ENCODE data around the gene HEATR1. TPM values are rescaled to one million over a fixed set of nuclear protein-coding genes. Genes with fewer than 3 reads are reported as not detected.

Gene HEATR1
- total RNA-seq, 1 experiment from 2014 or later: 27.6 TPM

DNA sequence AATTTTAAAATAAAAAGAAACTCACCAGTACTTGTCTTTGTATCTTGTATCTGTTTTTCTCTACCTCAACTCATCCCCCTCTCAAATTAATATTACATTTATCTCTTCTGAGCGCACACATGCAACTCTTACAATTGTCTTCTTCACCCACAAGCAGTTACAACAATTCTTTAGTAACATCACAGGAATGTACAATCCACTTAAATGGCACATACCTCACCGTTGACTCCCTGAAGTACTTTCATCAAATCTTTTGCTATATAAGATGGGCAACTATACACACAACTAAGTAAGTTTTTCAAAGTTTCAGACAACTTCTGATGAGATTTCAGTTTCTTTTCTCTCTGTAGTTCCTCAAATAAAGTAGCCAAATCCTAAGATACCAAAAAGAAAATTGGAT is 28.3 kb downstream of the HEATR1 start:
- H4K20me1 ChIP-seq (ENCODE audit: low read length): no peaks in the 10 kb centered on the region
- no peak overlapping the region for H3K9ac ChIP-seq (ENCODE audit: low read length)
- no peaks in the 10 kb centered on the region for H3K27me3 ChIP-seq (ENCODE audit: low read length)
- no peaks in the 10 kb centered on the region for H3F3A ChIP-seq (ENCODE audit: low read length, unreplicated experiment)
- H3K4me2 ChIP-seq (ENCODE audit: low read length): no peak overlapping the region
- ATAC-seq (no peak), DNase-seq (no peak)
- BruUV-seq (replicated peaks): no TSS peak
- H3K9me3 ChIP-seq (ENCODE audit: low read length): no peaks in the 10 kb centered on the region
- no peak overlapping the region for H3K27ac ChIP-seq (ENCODE audit: low read length)
- no peak overlapping the region for H2AFZ ChIP-seq (ENCODE audit: low read length)
- no peaks in the 10 kb centered on the region for H3K4me1 ChIP-seq (ENCODE audit: insufficient read depth, low read length)
- POLR2A ChIA-PET (ENCODE audit: unreplicated experiment): no interaction called here
- CTCF ChIA-PET: no interaction called here
- H3K4me3 ChIP-seq (ENCODE audit: low read length): no peak overlapping the region
- intact Hi-C loops (cut with micrococcal nuclease): no loop called here
- H3K9me2 ChIP-seq (replicated peaks; ENCODE audit: low read length): no peaks in the 10 kb centered on the region
- no peaks in the 10 kb centered on the region for H3K79me2 ChIP-seq (ENCODE audit: low read length)
- TF ChIP-seq EZH2phosphoT487 (IDR thresholded peaks at IDR 0.05; ENCODE audit: borderline replicate concordance, low read length): no peak
- TF ChIP-seq EZH2 (IDR thresholded peaks at IDR 0.05; ENCODE audit: low read length, unreplicated experiment): no peak
- TF ChIP-seq, protein P1, sequence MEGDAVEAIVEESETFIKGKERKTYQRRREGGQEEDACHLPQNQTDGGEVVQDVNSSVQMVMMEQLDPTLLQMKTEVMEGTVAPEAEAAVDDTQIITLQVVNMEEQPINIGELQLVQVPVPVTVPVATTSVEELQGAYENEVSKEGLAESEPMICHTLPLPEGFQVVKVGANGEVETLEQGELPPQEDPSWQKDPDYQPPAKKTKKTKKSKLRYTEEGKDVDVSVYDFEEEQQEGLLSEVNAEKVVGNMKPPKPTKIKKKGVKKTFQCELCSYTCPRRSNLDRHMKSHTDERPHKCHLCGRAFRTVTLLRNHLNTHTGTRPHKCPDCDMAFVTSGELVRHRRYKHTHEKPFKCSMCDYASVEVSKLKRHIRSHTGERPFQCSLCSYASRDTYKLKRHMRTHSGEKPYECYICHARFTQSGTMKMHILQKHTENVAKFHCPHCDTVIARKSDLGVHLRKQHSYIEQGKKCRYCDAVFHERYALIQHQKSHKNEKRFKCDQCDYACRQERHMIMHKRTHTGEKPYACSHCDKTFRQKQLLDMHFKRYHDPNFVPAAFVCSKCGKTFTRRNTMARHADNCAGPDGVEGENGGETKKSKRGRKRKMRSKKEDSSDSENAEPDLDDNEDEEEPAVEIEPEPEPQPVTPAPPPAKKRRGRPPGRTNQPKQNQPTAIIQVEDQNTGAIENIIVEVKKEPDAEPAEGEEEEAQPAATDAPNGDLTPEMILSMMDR (conservative IDR thresholded peaks at IDR 0.05; ENCODE audit: low read depth, low read length): no peak
- peaks cover 50% of the 10 kb centered on the region; the same call in 1 of the 2 replicates for H3K36me3 ChIP-seq (ENCODE audit: low read depth, low read length)

DNA sequence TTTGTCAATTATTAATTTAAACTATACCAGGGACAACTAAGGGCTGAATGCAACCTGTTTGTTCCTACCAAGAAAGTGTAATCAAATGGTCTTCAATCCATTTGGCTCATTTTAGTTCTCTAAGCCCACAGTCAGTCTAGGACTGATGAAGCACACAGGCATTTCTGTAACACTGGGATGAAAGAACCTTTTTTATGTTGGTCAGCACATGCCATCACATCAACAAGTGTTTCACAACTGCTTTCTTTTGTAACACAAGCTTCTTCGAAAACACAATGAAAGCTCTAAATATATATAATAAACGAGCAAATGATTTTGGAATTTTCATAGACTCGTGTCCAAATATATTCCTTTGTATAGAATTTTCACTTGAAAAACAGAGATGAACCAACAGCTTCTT is 28.8 kb downstream of the HEATR1 start:
- no peaks in the 10 kb centered on the region for H3K9me3 ChIP-seq (ENCODE audit: low read length)
- H3K4me3 ChIP-seq (ENCODE audit: low read length): no peak overlapping the region
- no peaks in the 10 kb centered on the region for H3K4me1 ChIP-seq (ENCODE audit: insufficient read depth, low read length)
- H3K27ac ChIP-seq (ENCODE audit: low read length): no peak overlapping the region
- no peak for TF ChIP-seq EZH2 (IDR thresholded peaks at IDR 0.05; ENCODE audit: low read length, unreplicated experiment)
- no peak for TF ChIP-seq EZH2phosphoT487 (IDR thresholded peaks at IDR 0.05; ENCODE audit: borderline replicate concordance, low read length)
- TF ChIP-seq, protein P1 (conservative IDR thresholded peaks at IDR 0.05; ENCODE audit: low read depth, low read length): no peak
- no peaks in the 10 kb centered on the region for H4K20me1 ChIP-seq (ENCODE audit: low read length)
- no peak for DNase-seq
- no peaks in the 10 kb centered on the region for H3K27me3 ChIP-seq (ENCODE audit: low read length)
- no peaks in the 10 kb centered on the region for H3F3A ChIP-seq (ENCODE audit: low read length, unreplicated experiment)
- POLR2A ChIA-PET (ENCODE audit: unreplicated experiment): no interaction called here
- H3K9ac ChIP-seq (ENCODE audit: low read length): no peak overlapping the region
- H3K9me2 ChIP-seq (replicated peaks; ENCODE audit: low read length): no peaks in the 10 kb centered on the region
- ATAC-seq: no peak
- no peak overlapping the region for H3K4me2 ChIP-seq (ENCODE audit: low read length)
- CTCF ChIA-PET: no interaction called here
- intact Hi-C loops (cut with micrococcal nuclease): no loop called here
- no peaks in the 10 kb centered on the region for H3K79me2 ChIP-seq (ENCODE audit: low read length)
- peaks cover 54% of the 10 kb centered on the region; the same call in 1 of the 2 replicates for H3K36me3 ChIP-seq (ENCODE audit: low read depth, low read length)
- H2AFZ ChIP-seq (ENCODE audit: low read length): no peak overlapping the region
- BruUV-seq (replicated peaks): no TSS peak

DNA sequence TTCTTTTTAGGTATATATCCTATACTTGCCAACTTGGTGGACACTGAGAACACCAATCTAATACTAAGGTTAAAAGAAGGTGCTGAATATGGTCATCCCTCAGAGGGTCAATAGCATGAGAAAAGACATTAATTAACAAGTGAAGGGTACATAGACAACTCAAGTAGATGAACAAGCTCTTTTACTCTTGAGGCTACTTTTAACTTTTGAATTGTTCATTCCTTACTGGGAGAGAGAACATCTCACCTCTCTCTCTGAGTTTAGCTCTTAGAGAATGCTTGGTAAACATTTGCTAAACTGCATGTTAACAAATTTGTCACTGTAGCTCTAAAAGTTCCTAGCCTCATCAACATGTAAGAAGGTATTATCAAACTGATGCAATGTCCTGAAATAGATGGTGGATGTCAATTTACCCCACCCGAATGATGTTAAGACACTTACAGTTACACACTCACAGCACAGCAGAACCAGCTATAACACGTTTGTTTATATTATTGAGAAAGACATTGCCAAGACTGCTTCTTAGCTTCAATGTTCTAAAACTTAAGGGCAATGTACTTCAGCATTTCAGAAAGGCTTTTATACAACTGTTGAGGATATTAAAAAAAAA is 35.9 kb downstream of the HEATR1 start:
- H3K27ac ChIP-seq (ENCODE audit: low read length): no peak overlapping the region
- no peaks in the 10 kb centered on the region for H3K27me3 ChIP-seq (ENCODE audit: low read length)
- ChIA-PET CTCF (no interaction called here), POLR2A (ENCODE audit: unreplicated experiment) (no interaction called here)
- no peak overlapping the region for H3K9ac ChIP-seq (ENCODE audit: low read length)
- H3K4me3 ChIP-seq (ENCODE audit: low read length): no peak overlapping the region
- no peaks in the 10 kb centered on the region for H3K9me3 ChIP-seq (ENCODE audit: low read length)
- H3K79me2 ChIP-seq (ENCODE audit: low read length): no peaks in the 10 kb centered on the region
- no peaks in the 10 kb centered on the region for H4K20me1 ChIP-seq (ENCODE audit: low read length)
- no peak for ATAC-seq
- no peak for DNase-seq
- intact Hi-C loops (cut with micrococcal nuclease): no loop called here
- H2AFZ ChIP-seq (ENCODE audit: low read length): no peak overlapping the region
- H3K4me2 ChIP-seq (ENCODE audit: low read length): no peak overlapping the region
- no peaks in the 10 kb centered on the region for H3F3A ChIP-seq (ENCODE audit: low read length, unreplicated experiment)
- H3K9me2 ChIP-seq (replicated peaks; ENCODE audit: low read length): no peaks in the 10 kb centered on the region
- no peaks in the 10 kb centered on the region for H3K4me1 ChIP-seq (ENCODE audit: insufficient read depth, low read length)
- no TSS peak for BruUV-seq (replicated peaks)
- peaks cover 51% of the 10 kb centered on the region for H3K36me3 ChIP-seq (ENCODE audit: low read depth, low read length)
- TF ChIP-seq, protein P1 (conservative IDR thresholded peaks at IDR 0.05; ENCODE audit: low read depth, low read length): no peak
- TF ChIP-seq EZH2phosphoT487 (IDR thresholded peaks at IDR 0.05; ENCODE audit: borderline replicate concordance, low read length): no peak
- TF ChIP-seq EZH2 (IDR thresholded peaks at IDR 0.05; ENCODE audit: low read length, unreplicated experiment): no peak

Measured in PC-3 (cell line).